Astrocyte of the hippocampus (primary cell): ENCODE results near the gene MDK.

Experiments
- DNase-seq: peaks from one replicate; pipeline ENCODE4 v3.0.0; 2011; ENCODE audit warnings: low read depth, low spot score

MDK gene

DNA sequence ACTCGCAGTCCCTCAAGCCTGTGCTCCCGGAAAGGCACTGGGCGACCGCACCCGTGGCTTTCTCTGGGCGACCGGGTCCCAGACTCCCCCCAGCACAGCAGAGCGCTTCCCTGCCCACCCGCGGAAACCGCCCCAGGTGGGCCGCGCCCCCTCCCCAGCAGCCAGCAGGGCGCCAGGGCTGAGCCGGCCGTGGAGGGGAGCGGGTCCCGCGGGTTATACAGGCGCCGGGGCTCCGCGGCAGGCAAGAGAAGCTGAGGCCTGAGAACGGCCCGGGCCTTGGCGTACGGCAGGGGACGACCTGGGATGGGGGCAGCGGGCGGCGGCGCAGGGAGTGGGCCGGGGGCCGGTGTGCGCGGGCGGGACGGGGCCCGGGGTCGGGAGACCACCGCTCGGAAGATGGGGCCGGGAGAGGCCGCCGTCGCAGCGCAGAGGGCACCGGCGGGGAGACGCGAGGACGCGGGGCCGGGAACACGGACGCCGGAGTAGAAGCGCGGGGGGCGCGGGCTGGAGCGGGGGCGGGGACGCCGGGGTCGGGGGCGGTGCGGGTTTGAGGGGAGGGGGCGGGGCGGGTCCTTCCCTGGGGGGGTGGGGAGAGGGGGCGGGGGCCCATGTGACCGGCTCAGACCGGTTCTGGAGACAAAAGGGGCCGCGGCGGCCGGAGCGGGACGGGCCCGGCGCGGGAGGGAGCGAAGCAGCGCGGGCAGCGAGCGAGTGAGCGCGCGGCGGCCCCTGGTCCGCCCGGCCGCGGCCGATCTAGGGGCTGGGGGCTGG lies at the start of gene MDK:
Gene MDK (plus strand): TSS at position 622 of the 771 bp plus-strand sequence. CDS start 389 bp downstream, outside the sequence.
- DNase-seq, result peak; percentile 79

DNA sequence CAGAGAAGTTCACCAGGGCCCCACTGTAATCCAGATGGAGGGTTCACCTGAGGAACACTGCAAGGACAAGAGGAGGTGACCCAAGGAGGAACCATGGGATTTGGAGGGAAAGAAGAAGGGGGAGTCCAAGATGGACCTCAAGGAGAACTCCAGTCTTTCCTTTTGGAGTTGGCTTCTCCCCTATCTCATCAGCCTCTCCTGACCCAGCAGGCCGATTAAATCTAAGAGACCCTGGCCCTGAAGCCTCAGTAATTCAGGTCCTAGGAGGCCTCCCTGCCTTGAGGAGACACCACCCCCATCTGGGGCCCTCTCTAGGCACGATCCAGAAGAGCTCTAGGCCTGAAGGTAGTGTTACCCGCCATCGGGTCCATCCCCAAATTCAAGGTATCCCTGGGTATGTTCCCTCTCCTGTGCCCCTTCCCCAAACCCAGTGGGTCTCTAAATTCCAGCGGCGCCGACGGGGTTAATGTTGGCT lies 49.3 kb upstream of the MDK start:
- DNase-seq, result no peak

- DNase-seq, result no peak
These were observed 48.7 kb upstream of the MDK start for GRCh38 chr11:46332568-46333393.

GRCh38 chr11:46333394-46333947 lies 48.0 kb upstream of the MDK start:
- no peak for DNase-seq

DNA sequence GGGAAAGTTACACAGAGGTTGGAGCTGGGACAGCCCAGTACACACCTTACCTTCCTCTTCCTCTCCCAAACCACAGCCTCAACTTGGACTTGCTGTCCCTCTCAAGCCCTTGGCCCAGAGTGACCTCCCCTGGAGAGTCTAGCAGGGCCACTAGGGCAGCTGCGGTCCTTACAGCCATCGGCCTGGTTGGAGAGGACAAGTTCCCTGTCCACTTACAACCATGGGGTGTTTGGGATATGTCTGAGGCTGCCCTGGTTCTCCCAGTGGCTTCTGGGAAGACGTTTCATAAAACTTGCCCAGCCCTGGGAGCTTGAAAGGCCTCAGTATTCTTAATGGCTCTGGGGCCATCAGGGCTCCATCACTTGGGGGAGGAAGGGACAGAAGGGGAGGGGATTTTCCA lies 47.3 kb upstream of the MDK start:
- no peak for DNase-seq

GRCh38 chr11:46335271-46335670 lies 46.2 kb upstream of the MDK start:
- no peak for DNase-seq

GRCh38 chr11:46335890-46336562 lies 45.4 kb upstream of the MDK start:
- no peak for DNase-seq

DNA sequence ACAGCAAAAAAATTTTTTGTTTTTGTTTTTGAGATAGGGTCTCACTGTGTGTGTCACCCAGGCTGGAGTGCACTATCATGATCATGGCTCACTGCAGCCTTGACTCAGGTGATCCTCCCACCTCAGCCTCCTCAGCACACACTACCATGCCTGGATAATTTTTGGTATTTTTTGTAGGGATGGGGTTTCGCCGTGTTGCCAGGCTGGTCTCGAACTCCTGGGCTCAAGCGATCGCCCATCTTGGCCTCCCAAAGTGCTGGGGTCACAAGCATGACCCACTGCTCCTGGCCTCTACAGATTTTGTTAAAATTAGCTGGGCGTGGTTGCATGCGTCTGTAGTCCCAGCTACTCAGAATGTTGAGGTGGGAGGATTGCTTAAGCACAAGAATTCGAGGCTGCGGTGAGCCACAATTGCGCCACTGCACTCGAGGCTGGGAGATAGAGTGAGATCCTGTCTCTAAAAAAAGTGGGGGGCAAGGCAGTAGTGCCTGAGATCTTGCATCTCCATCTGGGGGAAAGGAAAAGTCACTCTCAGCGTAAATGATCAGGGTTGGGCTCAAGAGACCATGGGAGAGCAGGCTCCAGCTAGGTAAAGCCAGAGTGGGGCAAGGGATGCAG lies 44.8 kb upstream of the MDK start:
- DNase-seq, result no peak

GRCh38 chr11:46337626-46338345 lies 43.7 kb upstream of the MDK start:
- no peak for DNase-seq

GRCh38 chr11:46338636-46338987 lies 42.9 kb upstream of the MDK start:
- no peak for DNase-seq

- no peak for DNase-seq
These were observed 42.3 kb upstream of the MDK start for GRCh38 chr11:46338988-46339666.

GRCh38 chr11:46339816-46340215 lies 41.7 kb upstream of the MDK start:
- no peak for DNase-seq

DNA sequence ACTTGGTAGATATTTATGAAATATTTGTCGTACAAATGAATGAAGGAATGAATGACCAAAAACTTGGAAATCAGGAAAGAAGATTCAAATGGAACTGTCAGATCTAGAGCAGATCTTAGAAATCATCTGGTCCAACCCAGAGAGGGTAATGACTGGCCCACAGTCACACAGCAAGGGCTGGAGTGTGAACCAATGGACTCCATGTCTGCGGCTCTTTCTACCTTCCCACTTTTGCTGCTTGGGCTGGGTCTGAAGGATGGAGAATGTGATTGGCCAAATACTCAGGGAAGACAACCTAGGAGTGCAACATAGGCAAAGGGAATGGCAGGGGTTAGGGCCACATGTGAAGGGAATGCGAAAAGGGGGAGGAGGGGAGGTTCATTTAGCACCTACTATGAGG lies 40.0 kb upstream of the MDK start:
- DNase-seq, result no peak

GRCh38 chr11:46342239-46342638 lies 39.2 kb upstream of the MDK start:
- no peak for DNase-seq

DNA sequence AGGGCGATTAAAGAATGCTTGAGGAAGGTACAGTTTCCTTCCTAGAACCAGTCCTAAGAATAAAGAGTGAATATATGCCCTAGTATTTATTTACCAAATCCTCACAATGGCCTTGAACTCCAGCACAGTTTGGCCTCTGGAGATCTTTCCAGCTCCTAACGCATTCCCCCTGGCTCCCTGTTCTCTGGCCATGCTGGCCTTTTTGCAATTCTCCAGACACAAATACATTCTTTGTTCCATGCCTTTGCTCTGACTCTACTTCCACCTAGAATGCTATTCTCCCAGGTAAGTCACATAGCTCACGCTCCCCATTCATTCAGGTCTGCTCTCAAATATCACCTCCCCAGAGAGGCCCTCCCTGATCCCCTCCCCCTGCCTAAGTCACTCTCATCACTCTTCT lies 37.9 kb upstream of the MDK start:
- no peak for DNase-seq

DNA sequence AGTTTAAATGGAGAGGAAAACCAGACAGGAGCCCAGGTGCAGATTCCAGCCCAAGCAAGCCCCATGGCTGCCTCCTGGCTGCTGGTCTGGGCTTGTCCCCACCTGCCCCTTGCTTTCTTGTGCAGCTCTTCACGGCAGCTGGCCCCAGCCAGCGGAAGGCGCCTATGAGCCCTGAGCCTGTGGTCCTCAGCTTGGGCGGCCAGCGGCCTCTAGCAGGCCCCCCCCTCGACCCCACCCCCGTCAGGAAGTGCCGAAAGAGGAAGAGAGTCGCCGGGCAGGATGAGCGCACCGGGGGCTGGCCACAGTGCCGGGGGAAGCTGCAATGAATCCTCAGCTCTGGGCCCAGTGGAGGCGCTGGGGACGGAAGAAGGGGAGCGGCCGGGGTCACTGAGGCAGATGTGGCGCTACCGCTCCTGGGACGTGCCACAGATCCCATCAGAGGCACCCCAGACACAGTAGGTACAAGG lies 36.3 kb upstream of the MDK start:
- DNase-seq, result no peak

GRCh38 chr11:46345881-46346484 lies 35.5 kb upstream of the MDK start:
- DNase-seq, result no peak

- peak; percentile 97 for DNase-seq
These were observed 34.4 kb upstream of the MDK start, which contains the start of gene DGKZ for GRCh38 chr11:46346886-46347636. TSS of gene DGKZ (plus strand) at chr11:46347463. CDS start at chr11:46347660, 197 bp downstream.
